ENCODE results near the gene OR2D3.

- no peak for TF ChIP-seq CTCF (IDR thresholded peaks at IDR 0.05; ENCODE audit: low read length)
- no peak for TF ChIP-seq EZH2 (IDR thresholded peaks at IDR 0.05; ENCODE audit: borderline replicate concordance, low read length)
Measured at GRCh38 chr11:6968816-6969215, 48.0 kb downstream of the OR2D3 start.

All from OCI-LY1 (cell line).